COR-L47 (cell line): ENCODE measurements around the gene PRR23C.

Experiments
- DNase-seq: peaks from one replicate; lab custom pipeline; 2025; lab: John Stamatoyannopoulos, UW

The PRR23C gene

DNA sequence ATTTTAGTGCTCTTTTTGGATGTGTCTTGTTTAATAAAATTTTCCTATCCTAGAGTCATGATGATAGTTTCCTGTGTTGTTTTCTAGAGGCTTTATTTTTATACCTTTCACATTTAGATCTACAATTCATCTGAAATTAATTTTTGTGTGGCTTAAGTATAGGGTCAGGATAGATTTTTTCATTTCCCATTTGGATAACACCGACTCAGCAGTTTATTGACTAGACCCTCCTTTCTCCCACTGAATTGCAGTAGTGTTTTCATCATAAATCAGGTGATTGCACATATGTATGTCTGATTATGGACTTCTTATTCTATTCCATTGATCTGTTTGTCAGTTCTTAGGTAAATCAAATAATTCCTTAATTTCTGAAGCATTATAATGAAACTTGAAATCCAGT, 49.0 kb downstream of the PRR23C start:
- DNase-seq, result no peak
